ACHN (cell line): ENCODE results near the gene LIMK1.
"Not testable (repeated sequence)": the region's sequence is repeated elsewhere in the genome, so short reads cannot be mapped to it uniquely, and the experiment has no call there.

ENCODE experiments used
- DNase-seq: peaks from one replicate; pipeline ENCODE4 v3.0.0-alpha.2; 2015
- in situ Hi-C: cut with HindIII; loops from 2 replicates; pipeline ENCODE4 v1.10.0; 2017; ENCODE audit warnings: low sequenced_read_pairs, low pct_ligation_motif_present, low pct_unique_long_range_greater_than_20kb

The LIMK1 gene

GRCh38 chr7:74083117-74083876, at the start of gene LIMK1:
Gene LIMK1, plus strand, starts transcription at chr7:74083804. Its CDS starts 187 bp downstream, at chr7:74083991.
- in situ Hi-C loops, result no loop called here
- peak; percentile 81 for DNase-seq

GRCh38 chr7:74037609-74038008, 46.0 kb upstream of the LIMK1 start:
- in situ Hi-C loops, result no loop called here
- DNase-seq, result no peak

- no peak for DNase-seq
- in situ Hi-C loops, result no loop called here
Observed at GRCh38 chr7:74038194-74038961, 45.2 kb upstream of the LIMK1 start.

- no peak for DNase-seq
Observed at GRCh38 chr7:74039337-74039736, 44.3 kb upstream of the LIMK1 start.

GRCh38 chr7:74040101-74040790, 43.4 kb upstream of the LIMK1 start:
- in situ Hi-C loops, result no loop called here
- DNase-seq, result no peak

More at GRCh38 chr7:74039337-74039736, 44.3 kb upstream of the LIMK1 start:
- in situ Hi-C loops, result no loop called here

- no peak for DNase-seq
- in situ Hi-C loops, result no loop called here
Observed at GRCh38 chr7:74040791-74041520, 42.6 kb upstream of the LIMK1 start.

- no peak for DNase-seq
- in situ Hi-C loops, result no loop called here
Observed at GRCh38 chr7:74042746-74043522, 40.7 kb upstream of the LIMK1 start.

- in situ Hi-C loops, result no loop called here
- DNase-seq, result no peak
Observed at GRCh38 chr7:74043523-74043951, 40.1 kb upstream of the LIMK1 start.

GRCh38 chr7:74044366-74045350, 38.9 kb upstream of the LIMK1 start:
- in situ Hi-C loops, result no loop called here
- DNase-seq, result no peak

GRCh38 chr7:74046581-74046980, 37.0 kb upstream of the LIMK1 start:
- DNase-seq, in situ Hi-C loops: not testable (repeated sequence)

- no peak for DNase-seq
- in situ Hi-C loops, result no loop called here
Observed at GRCh38 chr7:74047804-74048380, 35.7 kb upstream of the LIMK1 start.

- DNase-seq, result no peak
- in situ Hi-C loops, result no loop called here
Observed at GRCh38 chr7:74048999-74049599, 34.5 kb upstream of the LIMK1 start.

GRCh38 chr7:74049997-74050798, 33.4 kb upstream of the LIMK1 start:
- DNase-seq, result no peak
- in situ Hi-C loops, result no loop called here

GRCh38 chr7:74051193-74051592, 32.4 kb upstream of the LIMK1 start:
- DNase-seq, result no peak
- in situ Hi-C loops, result no loop called here

- in situ Hi-C loops, result no loop called here
- DNase-seq, result peak; percentile 57
Observed at GRCh38 chr7:74051629-74052410, 31.8 kb upstream of the LIMK1 start.
